NB4 (cell line): ENCODE data around the gene MACO1.

ENCODE experiments used
- DNase-seq: peaks from one replicate; pipeline ENCODE4 v3.0.0; 2010; ENCODE audit warnings: low read depth
- H3K4me3 ChIP-seq: one replicate; pipeline ENCODE4 v1.5.1; 2011; ENCODE audit warnings: mild to moderate bottlenecking, low read depth, low read length, moderate library complexity
- CTCF ChIP-seq: IDR thresholded peaks from one replicate; pipeline ENCODE4 v1.5.1; 2012; ENCODE audit warnings: low read depth, low read length
- MYC ChIP-seq: IDR thresholded peaks from 2 replicates; pipeline ENCODE4 v1.6.1; 2011; ENCODE audit warnings: low read depth, low read length
- POLR2A ChIP-seq: IDR thresholded peaks from 2 replicates; pipeline ENCODE4 v1.6.1; 2011; ENCODE audit warnings: mild to moderate bottlenecking; ENCODE audit not compliant: insufficient read length; ENCODE audit errors: extremely low read depth
- TF ChIP-seq, protein P1 (sequence below): IDR thresholded peaks from 2 replicates; pipeline ENCODE4 v1.6.1; 2011; ENCODE audit warnings: low read depth, low read length

The MACO1 gene

GRCh38 chr1:25527226-25527846 lies 96.6 kb downstream of the MACO1 start:
- DNase-seq = no peak
- no peak overlapping the region for H3K4me3 ChIP-seq
- no peak for TF ChIP-seq MYC
- TF ChIP-seq, protein P1, sequence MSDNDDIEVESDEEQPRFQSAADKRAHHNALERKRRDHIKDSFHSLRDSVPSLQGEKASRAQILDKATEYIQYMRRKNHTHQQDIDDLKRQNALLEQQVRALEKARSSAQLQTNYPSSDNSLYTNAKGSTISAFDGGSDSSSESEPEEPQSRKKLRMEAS = no peak
- no peak for TF ChIP-seq CTCF
- no peak for TF ChIP-seq POLR2A

- TF ChIP-seq MYC (no peak), CTCF (no peak), POLR2A (no peak)
- TF ChIP-seq, protein P1 = no peak
- no peak for DNase-seq
- H3K4me3 ChIP-seq = no peak overlapping the region
Observed at GRCh38 chr1:25527946-25528595, 97.4 kb downstream of the MACO1 start.

DNA sequence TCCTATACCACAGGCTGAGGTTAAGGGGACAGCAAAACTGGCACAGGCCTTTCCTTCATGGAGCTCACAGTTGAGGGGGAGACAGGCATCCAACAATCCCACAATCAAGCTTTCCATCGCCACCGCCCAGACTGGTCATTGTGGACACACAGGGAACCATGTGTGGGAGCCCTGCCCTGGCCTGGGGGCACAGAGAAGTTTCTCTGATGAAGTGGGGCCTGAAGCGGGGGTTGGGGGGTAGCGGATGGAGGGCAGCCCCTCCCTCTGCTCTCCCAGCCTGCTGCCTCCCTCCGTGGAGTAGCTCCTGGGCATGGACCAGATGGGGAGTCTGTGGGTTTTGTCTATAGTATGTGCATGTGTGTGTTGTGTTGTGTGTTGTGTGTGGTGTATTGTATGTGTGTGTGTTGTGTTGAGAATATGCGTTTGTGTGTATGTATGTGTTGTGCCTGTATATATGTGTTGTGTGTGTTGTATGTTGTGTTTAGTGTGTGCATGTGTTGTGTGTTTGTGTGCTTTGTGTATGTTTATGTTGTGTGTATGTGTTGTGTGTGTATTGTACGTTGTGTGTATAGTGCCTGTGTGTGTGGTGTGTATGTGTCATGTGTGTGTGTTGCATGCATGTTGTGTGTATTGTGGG lies 98.3 kb downstream of the MACO1 start:
- no peak overlapping the region for H3K4me3 ChIP-seq
- DNase-seq = no peak
- TF ChIP-seq POLR2A (no peak), CTCF (no peak), MYC (no peak)
- TF ChIP-seq, protein P1 = no peak

DNA sequence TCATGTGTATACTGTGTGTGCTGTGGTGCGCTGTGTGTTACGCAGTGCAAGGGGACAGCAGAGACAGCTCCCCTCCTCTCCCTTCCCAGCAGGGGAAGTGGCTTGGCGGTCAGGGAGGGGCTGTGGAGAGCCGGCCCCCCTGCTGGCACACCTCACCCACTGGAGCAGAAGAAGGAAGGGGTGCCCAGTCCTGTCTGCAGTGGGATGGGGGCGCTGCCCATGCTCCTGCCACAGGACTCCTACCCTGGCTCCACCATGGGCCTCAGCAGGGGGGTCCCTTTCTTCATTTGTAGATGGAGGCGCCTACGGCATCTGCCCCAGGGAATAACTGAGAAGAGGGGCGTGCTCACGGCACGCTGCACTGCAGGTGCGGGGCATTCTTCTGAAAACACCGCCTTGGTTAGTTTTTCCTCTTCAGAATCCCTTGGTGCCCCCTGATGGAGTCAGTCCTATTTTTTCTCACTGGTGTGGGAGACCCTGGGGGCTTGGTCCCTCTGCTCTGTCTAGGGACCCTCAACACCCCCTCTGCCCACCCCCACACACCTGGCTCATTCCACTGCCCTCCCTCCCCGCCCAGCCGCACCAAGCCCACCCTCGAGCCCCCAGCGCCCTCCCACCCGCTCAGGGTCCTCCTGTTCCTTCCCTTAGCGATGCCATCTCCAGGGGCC lies 99.0 kb downstream of the MACO1 start:
- TF ChIP-seq MYC (no peak), CTCF (no peak), POLR2A (no peak)
- TF ChIP-seq, protein P1 = no peak
- no peak overlapping the region for H3K4me3 ChIP-seq
- DNase-seq = peak; percentile 48

DNA sequence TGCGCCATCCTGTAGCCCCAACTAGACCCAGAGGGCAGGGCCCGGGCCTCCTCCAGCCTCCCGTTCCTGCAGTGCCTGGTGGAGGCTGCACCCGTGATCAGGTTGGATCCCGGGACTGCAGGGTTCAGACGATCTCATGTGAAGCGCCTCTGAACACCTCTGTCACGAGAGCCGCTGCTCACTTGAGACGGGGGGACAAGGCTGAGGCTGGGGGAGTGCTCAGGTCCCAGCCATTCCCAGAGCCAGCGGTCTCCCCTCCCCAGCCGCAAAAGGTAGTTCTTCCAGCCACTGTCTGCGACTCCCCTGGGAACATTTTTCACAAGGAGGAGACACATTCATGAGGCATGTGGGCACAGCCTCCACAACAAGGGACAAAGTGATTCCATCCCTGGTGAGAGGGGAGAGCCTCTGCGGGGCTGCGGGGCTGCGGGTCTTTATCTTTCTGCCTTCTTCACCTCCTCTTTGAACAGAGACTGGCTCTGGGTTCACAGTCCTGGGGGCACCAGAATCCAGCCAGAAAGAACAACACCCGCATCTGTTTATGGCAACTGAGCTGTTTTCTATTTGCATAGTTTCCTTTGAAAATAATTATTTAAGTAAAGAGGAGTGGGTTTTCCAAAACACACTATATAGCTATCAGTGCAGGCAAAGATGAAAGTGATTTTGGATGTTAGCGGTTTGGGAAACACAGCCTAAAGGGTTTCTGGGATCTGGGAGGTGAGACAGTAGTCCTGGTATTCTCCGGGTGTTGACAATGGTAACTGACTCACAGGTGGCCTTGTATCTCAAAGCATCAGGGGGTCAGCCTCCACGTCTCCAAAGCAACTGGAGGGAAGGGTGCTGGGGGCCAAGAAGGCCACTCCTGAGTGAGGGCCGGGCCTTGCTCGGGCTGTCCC lies 99.7 kb downstream of the MACO1 start:
- TF ChIP-seq, protein P1 = no peak
- TF ChIP-seq CTCF (no peak), MYC (no peak), POLR2A (no peak)
- no peak overlapping the region for H3K4me3 ChIP-seq
- no peak for DNase-seq
